Neural progenitor cell (in vitro differentiated cells): Measurements from ENCODE around the gene EDAR.

ENCODE experiments used
- EZH2 ChIP-seq: fragments of 200-600 bp; sonication (generic); IDR thresholded peaks from 2 replicates; pipeline ENCODE4 v1.6.1; 2017; ENCODE audit warnings: antibody characterized with exemption, mild to moderate bottlenecking, moderate library complexity
- EZH2phosphoT487 ChIP-seq: fragments of 200-600 bp; sonication (generic); IDR thresholded peaks from 2 replicates; pipeline ENCODE4 v1.6.1; 2017; ENCODE audit warnings: antibody characterized with exemption
- TF ChIP-seq, protein P1 (sequence below): fragments of 200-600 bp; sonication (generic); IDR thresholded peaks from 2 replicates; pipeline ENCODE4 v1.5.1; 2017; ENCODE audit warnings: antibody characterized with exemption, mild to moderate bottlenecking

DNA sequence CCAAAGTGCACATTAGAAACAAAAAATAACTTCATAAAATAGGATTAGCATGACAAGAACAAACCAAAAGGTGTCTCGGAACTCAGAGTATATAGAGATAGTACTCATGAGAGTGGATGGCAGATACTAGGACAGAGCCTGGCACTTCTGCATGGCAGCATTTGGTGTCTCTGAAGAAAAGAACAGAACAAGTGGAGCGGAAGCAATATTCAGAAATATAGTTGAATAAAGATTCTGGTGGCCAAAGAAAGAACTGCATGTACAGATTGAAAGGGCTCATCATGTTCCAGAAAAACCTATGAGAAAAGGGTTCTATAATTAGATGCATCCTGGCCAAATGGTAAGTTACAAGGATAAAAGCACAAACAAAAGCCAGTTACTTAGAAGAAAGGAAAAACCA lies 111.5 kb downstream of the EDAR start:
- TF ChIP-seq, protein P1, sequence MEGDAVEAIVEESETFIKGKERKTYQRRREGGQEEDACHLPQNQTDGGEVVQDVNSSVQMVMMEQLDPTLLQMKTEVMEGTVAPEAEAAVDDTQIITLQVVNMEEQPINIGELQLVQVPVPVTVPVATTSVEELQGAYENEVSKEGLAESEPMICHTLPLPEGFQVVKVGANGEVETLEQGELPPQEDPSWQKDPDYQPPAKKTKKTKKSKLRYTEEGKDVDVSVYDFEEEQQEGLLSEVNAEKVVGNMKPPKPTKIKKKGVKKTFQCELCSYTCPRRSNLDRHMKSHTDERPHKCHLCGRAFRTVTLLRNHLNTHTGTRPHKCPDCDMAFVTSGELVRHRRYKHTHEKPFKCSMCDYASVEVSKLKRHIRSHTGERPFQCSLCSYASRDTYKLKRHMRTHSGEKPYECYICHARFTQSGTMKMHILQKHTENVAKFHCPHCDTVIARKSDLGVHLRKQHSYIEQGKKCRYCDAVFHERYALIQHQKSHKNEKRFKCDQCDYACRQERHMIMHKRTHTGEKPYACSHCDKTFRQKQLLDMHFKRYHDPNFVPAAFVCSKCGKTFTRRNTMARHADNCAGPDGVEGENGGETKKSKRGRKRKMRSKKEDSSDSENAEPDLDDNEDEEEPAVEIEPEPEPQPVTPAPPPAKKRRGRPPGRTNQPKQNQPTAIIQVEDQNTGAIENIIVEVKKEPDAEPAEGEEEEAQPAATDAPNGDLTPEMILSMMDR, result peak; percentile 3
- TF ChIP-seq EZH2 (no peak), EZH2phosphoT487 (no peak)
